GM11168 (cell line): ENCODE data around the gene DLX2.

Experiments
- in situ Hi-C: fragments of 300-500 bp; cut with MboI; formaldehyde crosslinking; loops from one replicate; pipeline ENCODE4 v1.12.0; 2022; ENCODE audit warnings: low sequenced_read_pairs; ENCODE audit not compliant: unreplicated experiment

The DLX2 gene

DNA sequence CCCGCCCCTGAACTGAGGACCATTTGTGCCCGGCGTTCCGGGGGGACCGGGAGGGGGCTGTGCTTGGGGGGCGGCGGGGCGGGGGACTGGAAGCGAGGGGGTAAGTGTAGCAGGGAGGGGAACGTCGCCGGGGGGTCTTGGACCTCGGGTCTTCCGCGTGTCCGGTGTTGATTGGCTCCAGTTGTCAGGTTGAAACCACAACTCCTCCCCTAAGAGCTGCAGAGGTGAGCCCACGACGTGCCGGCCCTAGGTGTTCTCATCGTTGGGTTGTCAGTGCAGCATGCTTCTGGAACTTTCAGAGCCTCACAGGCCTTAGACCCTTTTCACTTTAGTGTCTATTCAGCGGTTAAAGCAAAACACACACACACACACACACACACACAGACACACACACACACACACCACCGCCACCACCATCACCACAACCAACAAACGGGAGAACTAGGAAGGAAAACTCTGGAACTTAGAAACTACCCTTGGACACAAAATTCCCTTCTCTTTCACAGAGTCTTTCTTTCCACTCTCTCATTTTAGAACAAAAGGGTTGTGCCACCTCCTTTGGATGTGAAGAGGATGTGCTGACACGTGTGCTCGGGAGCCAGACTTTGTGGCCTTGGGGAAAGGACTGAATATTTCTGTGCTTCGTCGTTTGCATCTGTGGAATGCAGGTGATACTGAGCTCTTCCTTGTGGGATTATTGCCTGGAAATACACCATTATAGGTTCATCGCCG is 6.7 kb upstream of the DLX2 start:
- in situ Hi-C loops: loop anchor here (10.0 to 25.0 kb wide), 3 partner anchors 405 to 1295 kb away; partner anchors contain the start of gene GAD1

DNA sequence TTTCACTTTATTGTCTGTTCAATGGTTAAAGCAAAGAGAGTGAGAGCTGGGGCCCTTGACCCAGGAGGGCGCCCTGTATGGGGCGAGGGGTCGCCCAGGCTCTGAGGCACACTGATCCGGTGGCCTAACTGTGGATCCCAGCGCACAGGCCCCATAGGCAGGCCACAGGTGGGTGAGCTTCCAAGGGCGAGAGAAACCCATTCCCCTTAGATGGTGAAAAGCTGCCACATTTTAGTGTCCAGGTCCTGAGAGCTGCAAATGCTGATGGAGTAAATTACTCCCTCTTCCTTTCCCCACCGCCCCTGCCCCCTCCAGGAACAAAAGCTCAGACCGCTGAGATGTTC is 5.9 kb upstream of the DLX2 start:
- in situ Hi-C loops: loop anchor here (10.0 to 25.0 kb wide), 3 partner anchors 404 to 1294 kb away; partner anchors contain the start of gene GAD1

DNA sequence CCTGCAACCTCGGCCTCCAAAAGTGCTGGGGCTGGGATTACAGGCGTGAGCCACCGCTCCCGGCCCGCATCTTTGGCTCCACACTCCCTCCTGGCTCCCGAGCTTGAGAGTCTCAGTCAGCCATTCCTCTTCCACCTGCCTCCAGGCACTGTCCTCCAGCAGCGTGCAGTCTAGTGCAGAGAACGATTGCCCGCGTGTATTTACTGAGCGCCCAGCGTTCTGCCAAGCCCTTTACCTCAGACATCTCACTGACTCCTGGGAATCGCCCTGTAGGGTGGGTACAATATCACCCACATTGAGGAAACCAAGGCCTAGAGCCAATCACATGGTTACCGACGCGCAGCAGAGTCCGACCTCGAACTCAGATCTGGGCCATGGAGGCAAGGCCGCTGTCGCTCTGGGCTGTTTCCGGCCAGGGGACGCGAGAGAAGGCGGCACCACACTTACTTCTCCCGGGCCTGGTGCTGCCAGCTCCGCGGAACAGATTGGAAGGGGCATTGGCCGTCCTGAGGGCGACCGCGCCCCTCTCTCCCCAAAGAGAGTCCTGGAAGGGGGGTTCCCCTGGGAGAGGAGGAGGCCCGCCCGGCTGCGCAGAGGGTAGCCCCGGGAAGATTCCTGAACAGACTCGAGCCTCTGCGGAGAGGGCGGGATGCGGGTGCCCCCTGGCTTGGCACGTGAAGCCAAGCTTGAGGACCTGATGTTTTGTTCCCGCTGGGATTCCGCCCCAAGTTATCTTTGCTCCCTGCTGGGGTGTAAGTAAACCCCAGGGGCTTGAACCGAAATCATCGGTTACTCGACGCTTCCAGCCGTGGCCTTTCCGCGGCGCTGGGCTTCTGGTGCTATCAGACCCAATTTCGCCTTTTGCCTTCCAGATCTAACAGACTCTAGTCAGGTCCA is 5.2 kb upstream of the DLX2 start:
- in situ Hi-C loops: loop anchor here (10.0 to 25.0 kb wide), 3 partner anchors 403 to 1293 kb away; partner anchors contain the start of gene GAD1

- in situ Hi-C loops: loop anchor here (10.0 to 25.0 kb wide), 3 partner anchors 402 to 1292 kb away; partner anchors contain the start of gene GAD1
These were observed 3.6 kb upstream of the DLX2 start for GRCh38 chr2:172106108-172106961.

DNA sequence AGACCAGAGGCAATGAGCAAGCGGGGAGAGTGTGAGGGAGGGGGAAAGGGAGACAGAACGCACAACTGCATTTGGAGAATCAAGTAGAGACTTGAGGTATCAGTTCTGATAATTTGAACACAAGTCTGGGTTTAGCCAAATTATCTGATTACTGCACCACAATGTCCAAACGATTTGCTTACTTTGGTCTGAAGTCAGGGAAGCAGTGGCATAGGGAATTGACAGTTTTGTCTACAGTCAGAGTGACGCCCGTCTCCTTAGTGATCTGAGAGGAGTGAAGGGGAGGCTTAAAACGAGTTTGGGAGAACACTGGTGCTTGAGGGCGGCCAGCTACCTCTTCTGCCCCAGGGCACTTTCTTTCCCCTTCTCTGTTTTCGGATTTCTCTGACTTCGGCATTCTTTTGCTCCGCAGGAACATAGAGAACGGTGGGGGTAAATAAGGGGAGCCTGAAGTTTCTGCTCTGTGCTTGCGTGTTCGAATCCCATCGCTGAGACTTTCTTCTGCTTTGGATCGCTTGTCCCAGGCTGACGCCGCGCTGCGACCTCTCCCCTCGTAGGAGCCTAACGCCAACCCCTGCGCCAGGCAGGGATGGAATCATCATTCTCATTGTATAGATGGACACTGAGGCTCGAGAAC is 2.9 kb upstream of the DLX2 start:
- in situ Hi-C loops: loop anchor here (10.0 to 25.0 kb wide), 3 partner anchors 401 to 1291 kb away; partner anchors contain the start of gene GAD1

DNA sequence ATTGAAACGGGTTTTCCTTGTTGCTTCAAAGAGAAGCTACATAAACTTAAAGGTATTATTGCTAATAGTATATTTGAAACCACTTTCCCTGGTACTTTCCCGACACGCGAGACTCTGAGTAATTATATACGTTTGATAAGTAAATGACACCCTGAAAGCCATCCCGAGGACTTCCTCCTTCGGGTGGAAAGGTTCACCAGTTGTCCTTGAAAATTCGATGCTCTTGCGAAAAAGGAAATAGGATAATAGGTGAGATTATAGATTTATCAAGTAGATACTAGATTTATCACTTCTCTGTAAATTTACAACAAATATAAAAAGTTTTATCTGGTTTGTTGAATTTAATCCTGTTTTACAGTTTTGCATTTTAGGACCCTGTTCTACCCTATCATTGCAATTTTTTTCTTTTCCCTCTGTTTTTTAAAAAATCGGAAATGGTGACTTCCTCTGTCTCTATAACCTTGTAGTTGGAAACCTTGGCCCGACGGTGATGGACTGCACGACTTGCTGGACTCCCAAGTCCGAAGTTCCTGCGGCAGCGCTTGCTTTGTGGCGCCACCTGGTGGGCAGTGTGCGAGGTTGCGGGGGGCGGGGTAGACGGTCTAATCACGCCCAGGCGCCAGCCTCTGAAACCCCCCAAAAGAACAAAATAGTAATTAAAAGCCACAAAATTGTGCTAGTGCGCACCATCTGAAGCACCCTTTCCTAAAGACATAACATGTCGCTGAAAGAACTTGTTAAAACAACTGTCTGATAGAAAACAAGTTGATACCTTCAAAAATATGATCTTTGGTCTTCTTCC is 972 bp upstream of the DLX2 start:
- in situ Hi-C loops: loop anchor here (10.0 to 25.0 kb wide), 3 partner anchors 399 to 1289 kb away; partner anchors contain the start of gene GAD1

- in situ Hi-C loops: loop anchor here (10.0 to 25.0 kb wide), 3 partner anchors 397 to 1287 kb away; partner anchors contain the start of gene GAD1
These were observed 794 bp downstream of the DLX2 start for GRCh38 chr2:172101821-172102390.

- in situ Hi-C loops: loop anchor here (10.0 to 25.0 kb wide), 3 partner anchors 396 to 1286 kb away; partner anchors contain the start of gene GAD1
These were observed 1.5 kb downstream of the DLX2 start for GRCh38 chr2:172100935-172101820.

DNA sequence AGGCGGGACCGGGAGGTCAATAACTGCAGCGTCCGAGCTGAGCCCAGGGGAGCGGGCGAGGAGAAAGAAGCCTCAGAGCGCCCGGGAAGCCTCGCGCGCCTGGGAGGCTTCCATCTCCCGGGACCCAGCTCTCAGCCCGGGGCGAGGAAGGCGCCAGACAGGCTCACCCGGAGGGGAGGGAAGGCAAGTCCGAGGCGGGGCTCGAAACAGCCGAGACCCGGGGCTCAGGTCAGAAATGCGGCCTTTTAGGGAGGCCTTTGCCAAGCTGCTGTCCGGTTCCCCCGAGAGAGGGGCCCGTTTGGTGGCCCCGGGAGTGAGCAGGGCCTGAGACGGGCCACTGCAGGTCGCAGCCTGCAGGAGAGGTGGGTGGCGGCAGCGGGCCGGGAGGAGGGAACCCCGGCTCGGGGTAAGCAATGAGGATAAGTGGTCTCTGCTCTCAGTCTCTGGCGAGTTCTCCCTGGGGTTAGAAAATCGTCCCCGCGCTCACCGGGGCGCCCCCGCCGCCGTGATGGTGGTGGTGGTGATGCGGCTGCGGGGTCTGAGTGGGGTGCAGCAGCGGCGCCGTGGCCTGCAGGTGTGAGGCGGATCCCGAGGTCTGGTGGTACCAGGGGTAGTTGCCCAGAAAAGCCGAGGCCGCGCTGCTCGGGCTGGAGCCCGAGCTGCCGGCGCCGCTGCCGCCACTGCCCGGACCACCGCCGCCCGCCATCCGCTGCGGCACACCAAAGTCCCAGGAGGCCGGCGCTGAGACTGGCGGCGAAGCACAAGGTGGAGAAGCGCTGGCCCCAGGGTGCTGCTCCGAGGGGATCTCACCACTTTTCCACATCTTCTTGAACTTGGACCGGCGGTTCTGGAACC is 2.4 kb downstream of the DLX2 start:
- in situ Hi-C loops: loop anchor here (10.0 to 25.0 kb wide), 3 partner anchors 396 to 1286 kb away; partner anchors contain the start of gene GAD1

DNA sequence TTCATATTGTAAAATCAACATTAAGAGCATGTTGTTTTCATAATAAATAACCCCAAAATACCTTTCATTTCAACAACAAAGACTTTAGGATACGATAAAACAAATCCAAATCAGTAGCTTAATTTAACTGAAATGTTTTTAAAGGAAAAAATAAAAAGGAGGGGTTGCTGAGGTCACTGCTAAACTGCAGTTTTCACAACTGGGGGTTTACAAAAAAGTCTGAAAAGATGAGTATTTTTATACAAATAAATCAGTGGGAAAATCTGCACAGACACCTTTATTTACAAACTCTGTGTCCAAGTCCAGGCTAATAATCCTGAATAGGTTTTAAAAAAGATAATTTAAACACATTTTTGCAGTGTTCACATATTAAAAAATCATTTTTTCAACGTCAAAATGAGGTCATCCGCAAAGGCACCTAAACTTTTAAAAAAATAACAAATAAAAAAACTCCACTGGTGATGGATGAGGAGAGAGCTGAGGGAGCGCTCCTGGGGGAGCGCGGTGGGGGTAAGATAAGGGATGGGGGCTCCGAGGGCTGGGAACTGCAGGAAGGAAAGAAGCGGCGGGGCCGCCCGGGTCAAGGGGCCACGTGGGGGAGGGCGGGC is 3.1 kb downstream of the DLX2 start:
- in situ Hi-C loops: loop anchor here (10.0 to 25.0 kb wide), 3 partner anchors 395 to 1285 kb away; partner anchors contain the start of gene GAD1

GRCh38 chr2:172098650-172099471 is 3.8 kb downstream of the DLX2 start:
- in situ Hi-C loops: no loop called here

DNA sequence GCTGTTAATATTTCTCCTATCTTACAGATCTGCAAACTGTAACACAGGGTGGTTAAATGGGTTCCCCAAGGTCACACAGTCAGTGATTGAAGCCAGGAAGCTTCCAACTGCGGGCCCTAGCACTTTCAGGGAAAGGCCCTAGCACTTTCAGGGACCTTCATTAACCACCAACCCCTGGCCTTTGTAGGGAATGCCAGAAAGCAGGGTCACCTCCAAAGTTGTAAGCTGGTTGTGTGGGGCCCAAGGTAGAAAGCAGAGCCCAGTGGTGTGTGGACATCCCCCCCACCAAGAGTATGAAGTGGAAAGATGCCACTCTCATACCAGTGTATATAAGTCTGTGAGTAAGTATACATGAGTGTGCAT is 4.4 kb downstream of the DLX2 start:
- in situ Hi-C loops: no loop called here

GRCh38 chr2:172097557-172098131 is 5.1 kb downstream of the DLX2 start:
- in situ Hi-C loops: no loop called here

- in situ Hi-C loops: no loop called here
These were observed 5.8 kb downstream of the DLX2 start for GRCh38 chr2:172096626-172097547.
